ENCODE measurements around the gene DPT.

DNA sequence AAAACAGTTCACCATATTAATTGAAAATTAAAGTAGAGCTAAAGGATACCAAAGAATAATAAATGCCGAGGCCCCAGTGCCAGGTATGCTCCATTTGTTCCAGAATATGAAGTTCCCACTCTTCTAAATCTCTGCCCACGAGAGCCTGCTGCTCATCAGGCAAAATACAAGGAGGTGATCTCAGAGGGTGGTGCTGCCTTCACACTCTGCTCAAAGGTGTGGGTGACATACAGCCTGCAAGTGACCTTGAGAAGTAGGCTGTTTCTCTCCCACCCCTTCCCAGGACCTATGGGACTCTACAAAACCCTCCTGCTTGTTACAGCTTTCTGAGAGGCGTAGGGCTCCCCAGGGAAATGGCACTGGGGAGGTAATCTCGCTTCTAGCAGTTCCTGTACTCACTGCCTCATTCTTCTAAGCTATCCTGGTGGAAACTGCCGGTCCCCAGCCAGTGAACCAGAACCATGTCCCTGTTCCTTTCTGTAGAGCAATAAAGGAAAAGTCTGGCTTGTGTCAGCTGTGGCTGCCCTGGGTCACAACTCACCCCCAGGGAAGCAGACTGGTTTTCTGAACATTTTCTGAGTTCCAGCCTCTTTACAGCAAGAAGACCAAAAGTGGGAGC, 26.9 kb upstream of the DPT start:
- TF ChIP-seq POLR2A (IDR thresholded peaks at IDR 0.05) (no peak), POLR2AphosphoS5 (IDR thresholded peaks at IDR 0.05) (no peak)
- TF ChIP-seq, protein P1, sequence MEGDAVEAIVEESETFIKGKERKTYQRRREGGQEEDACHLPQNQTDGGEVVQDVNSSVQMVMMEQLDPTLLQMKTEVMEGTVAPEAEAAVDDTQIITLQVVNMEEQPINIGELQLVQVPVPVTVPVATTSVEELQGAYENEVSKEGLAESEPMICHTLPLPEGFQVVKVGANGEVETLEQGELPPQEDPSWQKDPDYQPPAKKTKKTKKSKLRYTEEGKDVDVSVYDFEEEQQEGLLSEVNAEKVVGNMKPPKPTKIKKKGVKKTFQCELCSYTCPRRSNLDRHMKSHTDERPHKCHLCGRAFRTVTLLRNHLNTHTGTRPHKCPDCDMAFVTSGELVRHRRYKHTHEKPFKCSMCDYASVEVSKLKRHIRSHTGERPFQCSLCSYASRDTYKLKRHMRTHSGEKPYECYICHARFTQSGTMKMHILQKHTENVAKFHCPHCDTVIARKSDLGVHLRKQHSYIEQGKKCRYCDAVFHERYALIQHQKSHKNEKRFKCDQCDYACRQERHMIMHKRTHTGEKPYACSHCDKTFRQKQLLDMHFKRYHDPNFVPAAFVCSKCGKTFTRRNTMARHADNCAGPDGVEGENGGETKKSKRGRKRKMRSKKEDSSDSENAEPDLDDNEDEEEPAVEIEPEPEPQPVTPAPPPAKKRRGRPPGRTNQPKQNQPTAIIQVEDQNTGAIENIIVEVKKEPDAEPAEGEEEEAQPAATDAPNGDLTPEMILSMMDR (IDR thresholded peaks at IDR 0.05), result no peak

Measured in upper lobe of left lung (tissue), 4 donors.